GM10847 (cell line): ENCODE data around the gene IL4R.

Experiments used
- POLR2A ChIP-seq: IDR thresholded peaks from 2 replicates; pipeline ENCODE4 v1.6.1; 2011; ENCODE audit not compliant: insufficient read length; ENCODE audit errors: extremely low read depth

IL4R gene

DNA sequence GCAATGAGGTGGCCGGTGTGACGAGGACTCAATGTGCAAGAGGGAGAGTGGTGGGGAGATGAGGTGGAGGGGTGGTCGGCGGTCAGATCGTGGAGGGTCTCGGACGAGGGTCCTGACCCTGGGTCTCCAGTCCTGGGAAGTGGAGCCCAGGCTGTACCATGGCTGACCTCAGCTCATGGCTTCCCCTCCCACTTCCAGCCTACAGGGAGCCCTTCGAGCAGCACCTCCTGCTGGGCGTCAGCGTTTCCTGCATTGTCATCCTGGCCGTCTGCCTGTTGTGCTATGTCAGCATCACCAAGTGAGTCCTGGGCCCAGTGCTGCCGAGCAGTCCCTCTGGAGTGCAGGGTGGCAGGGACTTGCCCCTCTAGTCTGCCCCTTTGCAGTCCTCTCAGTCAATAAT, 41.8 kb downstream of the IL4R start:
- no peak for TF ChIP-seq POLR2A

DNA sequence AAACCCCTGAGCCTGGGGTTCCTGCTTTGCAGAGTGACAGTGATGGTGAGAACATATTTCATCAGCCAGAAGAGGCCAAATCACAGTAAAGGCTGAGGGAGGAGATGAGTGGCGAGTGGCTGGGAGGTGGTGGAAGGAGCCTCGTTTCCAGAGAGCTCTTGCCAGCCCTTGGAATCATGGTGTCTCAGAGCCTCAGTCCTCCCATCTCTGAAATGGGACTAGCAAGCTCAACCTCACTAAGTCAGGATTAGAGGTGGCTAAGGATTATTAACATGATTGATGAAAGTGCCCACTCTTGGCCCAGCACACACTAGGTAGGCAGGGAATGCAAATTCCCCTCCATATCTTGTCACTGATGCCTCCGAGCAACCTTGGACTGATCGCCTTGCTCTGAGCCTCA, 43.0 kb downstream of the IL4R start:
- no peak for TF ChIP-seq POLR2A

DNA sequence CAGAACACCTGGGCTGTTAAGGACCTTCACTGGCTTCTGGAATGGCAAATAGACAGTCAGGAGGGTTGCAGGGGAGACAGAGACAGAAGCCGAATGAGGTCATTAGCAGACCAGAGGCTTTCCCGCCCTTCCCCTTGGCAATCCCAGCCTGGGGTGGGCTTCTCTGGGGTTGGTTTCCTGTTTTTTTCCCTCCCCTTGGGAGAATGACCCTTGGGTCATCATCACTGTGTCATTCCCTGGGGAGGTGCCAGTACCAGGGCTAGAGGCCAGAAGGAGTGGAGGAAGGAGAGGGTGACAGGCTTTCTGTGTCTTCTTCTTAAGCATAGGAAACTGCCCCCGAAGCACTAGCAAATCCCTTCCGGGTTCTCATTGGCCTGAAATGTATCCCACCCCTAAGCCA, 45.3 kb downstream of the IL4R start:
- no peak for TF ChIP-seq POLR2A

DNA sequence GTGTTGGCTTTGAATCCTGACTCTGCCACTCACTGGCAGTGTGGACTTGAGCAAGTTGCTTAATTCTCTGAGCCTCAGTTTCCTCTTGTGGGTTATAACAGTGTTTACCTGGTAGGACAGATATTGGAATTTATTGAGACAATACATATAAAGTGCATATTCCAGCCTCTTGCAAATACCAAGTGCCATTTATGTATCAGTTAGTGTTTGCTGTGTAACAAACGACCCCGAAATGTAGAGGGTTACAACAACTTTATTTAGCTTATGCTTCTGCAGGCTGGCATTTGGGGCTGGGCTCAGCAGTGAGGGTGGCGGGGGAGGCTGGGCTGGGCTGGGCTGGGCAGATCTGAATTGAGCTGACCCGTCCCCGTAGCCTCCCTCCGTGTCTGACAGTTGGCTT, 45.8 kb downstream of the IL4R start:
- no peak for TF ChIP-seq POLR2A

DNA sequence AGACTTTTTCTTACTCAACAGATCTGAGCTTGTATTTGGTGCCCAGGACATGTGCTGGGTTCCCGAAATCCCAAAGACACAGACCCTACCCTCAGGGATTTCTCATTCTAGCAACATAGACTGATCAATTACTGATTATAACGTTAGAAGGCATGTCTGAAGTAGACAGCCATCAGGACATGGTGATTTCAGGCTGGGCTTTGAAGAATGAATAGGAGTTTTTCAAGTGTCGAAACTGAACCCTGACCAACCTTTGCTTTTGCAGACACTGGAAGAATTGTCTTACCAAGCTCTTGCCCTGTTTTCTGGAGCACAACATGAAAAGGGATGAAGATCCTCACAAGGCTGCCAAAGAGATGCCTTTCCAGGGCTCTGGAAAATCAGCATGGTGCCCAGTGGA, 48.2 kb downstream of the IL4R start:
- no peak for TF ChIP-seq POLR2A

DNA sequence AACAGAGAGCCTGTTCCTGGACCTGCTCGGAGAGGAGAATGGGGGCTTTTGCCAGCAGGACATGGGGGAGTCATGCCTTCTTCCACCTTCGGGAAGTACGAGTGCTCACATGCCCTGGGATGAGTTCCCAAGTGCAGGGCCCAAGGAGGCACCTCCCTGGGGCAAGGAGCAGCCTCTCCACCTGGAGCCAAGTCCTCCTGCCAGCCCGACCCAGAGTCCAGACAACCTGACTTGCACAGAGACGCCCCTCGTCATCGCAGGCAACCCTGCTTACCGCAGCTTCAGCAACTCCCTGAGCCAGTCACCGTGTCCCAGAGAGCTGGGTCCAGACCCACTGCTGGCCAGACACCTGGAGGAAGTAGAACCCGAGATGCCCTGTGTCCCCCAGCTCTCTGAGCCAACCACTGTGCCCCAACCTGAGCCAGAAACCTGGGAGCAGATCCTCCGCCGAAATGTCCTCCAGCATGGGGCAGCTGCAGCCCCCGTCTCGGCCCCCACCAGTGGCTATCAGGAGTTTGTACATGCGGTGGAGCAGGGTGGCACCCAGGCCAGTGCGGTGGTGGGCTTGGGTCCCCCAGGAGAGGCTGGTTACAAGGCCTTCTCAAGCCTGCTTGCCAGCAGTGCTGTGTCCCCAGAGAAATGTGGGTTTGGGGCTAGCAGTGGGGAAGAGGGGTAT, 48.9 kb downstream of the IL4R start:
- TF ChIP-seq POLR2A, result no peak

DNA sequence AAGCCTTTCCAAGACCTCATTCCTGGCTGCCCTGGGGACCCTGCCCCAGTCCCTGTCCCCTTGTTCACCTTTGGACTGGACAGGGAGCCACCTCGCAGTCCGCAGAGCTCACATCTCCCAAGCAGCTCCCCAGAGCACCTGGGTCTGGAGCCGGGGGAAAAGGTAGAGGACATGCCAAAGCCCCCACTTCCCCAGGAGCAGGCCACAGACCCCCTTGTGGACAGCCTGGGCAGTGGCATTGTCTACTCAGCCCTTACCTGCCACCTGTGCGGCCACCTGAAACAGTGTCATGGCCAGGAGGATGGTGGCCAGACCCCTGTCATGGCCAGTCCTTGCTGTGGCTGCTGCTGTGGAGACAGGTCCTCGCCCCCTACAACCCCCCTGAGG, 49.5 kb downstream of the IL4R start:
- TF ChIP-seq POLR2A, result no peak

DNA sequence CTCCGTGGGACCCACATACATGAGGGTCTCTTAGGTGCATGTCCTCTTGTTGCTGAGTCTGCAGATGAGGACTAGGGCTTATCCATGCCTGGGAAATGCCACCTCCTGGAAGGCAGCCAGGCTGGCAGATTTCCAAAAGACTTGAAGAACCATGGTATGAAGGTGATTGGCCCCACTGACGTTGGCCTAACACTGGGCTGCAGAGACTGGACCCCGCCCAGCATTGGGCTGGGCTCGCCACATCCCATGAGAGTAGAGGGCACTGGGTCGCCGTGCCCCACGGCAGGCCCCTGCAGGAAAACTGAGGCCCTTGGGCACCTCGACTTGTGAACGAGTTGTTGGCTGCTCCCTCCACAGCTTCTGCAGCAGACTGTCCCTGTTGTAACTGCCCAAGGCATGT, 50.0 kb downstream of the IL4R start:
- no peak for TF ChIP-seq POLR2A

DNA sequence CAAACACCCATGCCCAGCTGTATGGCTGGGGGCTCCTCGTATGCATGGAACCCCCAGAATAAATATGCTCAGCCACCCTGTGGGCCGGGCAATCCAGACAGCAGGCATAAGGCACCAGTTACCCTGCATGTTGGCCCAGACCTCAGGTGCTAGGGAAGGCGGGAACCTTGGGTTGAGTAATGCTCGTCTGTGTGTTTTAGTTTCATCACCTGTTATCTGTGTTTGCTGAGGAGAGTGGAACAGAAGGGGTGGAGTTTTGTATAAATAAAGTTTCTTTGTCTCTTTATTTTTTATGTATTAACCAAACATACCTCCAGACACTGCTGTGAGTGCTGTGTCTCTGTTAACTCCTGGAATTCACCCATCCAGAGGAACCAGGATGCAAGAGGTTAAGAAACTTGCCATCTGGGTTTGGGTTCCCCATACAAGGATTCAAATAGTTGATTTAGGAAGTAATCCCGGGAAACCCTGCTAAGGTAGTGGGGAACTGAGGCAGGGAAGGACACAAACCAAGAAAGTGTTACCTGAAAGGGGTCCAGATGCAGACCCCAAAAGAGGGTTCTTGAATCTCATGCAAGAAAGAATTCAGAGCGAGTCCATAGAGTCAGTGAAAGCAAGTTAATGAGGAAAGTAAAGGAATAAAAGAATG, 50.8 kb downstream of the IL4R start:
- TF ChIP-seq POLR2A, result no peak

DNA sequence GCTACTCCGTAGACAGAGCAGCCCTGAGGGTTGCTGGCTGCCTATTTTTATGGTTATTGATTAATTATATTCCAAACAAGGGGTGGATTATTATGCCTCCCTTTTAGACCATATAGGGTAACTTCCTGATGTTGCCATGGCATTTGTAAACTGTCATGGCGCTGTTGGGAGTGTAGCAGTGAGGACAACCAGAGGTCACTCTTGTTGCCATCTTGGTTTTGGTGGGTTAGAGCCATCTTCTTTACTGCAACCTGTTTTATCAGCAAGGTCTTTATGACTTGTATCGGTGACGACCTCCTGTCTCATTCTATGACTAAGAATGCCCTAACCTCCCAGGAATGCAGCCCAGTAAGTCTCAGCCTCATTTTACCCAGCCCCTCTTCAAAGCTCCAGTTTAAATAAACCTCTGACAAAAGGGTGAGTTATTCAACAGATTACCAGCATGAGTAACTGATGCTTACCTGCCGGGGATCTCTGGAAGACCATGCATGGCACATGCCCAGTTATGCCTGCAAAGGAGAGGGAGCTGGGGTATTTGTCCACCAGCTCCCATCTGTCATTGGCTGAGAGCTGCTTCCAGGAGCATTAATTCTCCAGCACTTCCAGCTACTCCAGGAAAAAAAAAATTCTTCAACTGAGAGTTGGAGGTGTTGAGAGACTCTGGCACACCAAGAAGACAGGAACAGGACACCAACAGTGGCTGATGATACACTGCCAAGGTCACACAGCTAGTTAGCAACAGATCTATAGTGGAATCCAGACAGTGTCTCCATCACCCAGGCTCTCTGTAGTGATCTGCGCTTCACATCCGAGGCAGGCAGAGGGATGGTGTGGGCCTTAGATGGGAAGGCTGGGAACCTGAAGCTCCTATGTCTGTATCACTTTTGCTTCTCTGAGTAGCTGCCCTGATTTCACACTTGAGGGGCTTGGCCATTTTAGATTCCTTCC, 51.6 kb downstream of the IL4R start:
- TF ChIP-seq POLR2A, result no peak

DNA sequence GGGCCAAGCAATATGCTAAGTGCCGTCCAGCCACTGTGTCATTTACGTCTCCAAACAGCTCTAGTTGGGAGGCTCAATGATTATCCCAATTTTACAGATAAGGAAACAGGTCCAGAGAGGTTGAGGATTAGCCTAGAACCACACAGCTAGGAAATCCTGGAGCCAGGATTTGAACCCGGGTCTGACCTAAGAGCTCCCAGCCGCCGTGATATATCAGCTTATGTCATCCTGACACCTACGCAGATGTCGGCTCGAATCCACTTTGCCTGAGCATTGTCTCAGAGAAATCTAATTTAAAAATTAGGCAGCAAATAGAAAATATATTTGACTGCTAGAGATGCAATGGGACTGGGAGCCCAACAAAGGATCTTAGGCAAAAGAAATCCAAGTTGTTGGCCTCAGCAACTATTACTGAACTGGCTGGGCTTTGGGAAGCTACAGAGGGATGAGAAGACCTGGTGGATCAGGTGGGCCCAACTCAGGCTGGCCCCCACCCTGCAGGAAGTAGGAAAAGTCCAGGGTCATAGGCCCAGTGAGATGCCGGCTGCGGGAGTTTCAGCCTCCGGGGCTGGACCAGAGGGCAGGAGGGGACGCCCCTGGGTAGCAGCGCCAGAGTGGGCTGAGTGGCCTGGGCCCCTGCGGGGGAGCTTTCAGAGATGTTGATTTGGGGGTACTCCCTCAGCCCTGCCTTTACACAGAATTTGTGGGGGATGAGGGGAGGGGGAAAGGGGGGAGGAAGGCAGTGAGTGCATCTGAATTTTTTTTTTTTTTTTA, 53.1 kb downstream of the IL4R start:
- no peak for TF ChIP-seq POLR2A

DNA sequence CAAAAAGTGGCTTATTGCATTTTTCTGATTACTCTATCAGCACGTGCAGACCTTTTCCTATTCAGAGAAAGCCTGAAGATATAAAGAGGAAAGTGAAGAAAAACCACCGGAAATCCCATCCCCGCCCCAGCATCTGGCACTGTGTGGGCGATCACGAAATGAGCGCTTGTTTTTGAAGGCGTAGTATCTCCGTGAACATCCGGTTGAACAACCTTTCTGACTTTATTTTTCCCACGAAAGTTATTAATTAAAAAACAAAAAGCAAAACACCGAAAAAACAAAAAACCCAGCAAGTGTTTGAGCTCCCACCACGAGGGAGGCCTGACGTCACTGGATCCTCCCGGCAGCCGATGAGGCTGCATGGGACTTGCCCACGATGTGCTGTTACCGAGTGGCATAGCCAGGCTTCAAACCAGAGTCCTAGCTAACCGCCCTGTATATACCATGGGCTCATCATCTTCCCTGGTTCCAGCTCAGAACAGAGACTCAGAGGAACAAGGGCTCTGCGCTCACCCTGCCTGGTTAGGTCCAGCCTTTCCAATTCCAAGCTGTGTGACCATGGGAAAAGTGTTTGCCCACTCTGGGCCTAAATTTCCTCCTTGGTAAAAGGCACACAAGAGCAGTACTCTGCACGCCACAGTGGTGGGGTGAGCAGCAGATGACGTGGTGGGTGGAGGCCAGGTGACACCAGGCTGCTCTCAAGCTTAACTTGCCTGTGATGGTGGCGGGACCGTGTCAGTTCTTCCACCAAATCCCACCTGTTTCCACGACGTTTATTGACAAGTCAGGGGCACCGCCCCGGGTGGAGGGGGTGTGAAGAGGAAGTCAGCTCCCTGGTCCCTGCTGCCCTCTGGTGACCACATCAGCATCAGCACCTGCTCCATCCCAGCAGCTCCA, 53.9 kb downstream of the IL4R start:
- no peak for TF ChIP-seq POLR2A

DNA sequence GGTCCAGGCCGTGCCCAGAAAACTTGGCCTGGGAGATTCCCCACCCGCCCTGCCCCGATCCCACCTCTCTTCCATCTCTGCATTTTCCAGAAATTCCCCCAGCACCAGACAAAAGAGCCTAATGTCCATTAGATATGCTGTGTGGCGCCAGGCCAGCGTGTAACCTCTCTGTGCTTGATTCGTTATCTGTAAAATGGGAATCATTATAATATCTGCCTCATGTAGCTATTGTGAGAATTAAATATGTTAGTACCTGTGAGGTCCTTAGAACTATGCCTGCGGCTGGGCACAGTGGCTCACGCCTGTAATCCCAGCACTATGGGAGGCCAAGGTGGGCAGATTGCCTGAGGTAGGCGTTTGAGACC, 54.6 kb downstream of the IL4R start:
- TF ChIP-seq POLR2A, result no peak

DNA sequence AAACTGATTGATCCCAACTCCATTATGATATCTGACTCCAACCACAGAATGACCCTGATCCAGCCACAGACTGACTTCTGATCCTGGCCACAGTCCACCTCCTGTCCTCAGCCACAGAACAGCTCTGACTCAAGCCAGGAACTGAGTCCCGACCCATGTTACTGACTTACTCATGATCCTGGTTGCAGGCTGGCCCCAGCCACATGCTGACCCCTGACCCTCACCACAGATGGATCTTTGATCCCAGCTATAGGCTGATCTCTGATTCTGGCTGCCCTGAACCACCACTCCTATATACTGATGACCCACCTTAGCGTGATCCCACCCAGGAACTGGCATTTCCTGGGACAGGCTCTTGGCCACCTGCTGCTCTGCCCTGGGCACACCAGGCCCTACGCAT, 56.0 kb downstream of the IL4R start:
- no peak for TF ChIP-seq POLR2A
